RWPE1 (cell line): ENCODE measurements around the gene WDPCP.
"Not testable (repeated sequence)": the region's sequence is repeated elsewhere in the genome, so short reads cannot be mapped to it uniquely, and the experiment has no call there.

Experiments used
- CTCF ChIA-PET: fragments of 350-600 bp; sonication (Branson Sonifier 250); formaldehyde crosslinking; extraction: SDS; loops from one replicate; lab custom pipeline; 2021; lab: Yijun Ruan, JAX
- POLR2A ChIA-PET: fragments of 400-600 bp; formaldehyde crosslinking; extraction: SDS; loops from one replicate; lab custom pipeline; 2020; ENCODE audit warnings: antibody characterized with exemption; ENCODE audit not compliant: low non-redundant PET; lab: Yijun Ruan, JAX
- DNase-seq: peaks from one replicate; pipeline ENCODE4 v3.0.0; 2012; ENCODE audit warnings: low spot score
- H3K27ac ChIP-seq: fragments of 450-650 bp; 2 replicates; pipeline ENCODE4 v1.5.1; 2017
- CTCF ChIP-seq: fragments of 450-650 bp; conservative IDR thresholded peaks from 2 replicates; pipeline ENCODE4 v1.5.1; 2017; ENCODE audit warnings: low read depth, mild to moderate bottlenecking

The WDPCP gene, protein sequence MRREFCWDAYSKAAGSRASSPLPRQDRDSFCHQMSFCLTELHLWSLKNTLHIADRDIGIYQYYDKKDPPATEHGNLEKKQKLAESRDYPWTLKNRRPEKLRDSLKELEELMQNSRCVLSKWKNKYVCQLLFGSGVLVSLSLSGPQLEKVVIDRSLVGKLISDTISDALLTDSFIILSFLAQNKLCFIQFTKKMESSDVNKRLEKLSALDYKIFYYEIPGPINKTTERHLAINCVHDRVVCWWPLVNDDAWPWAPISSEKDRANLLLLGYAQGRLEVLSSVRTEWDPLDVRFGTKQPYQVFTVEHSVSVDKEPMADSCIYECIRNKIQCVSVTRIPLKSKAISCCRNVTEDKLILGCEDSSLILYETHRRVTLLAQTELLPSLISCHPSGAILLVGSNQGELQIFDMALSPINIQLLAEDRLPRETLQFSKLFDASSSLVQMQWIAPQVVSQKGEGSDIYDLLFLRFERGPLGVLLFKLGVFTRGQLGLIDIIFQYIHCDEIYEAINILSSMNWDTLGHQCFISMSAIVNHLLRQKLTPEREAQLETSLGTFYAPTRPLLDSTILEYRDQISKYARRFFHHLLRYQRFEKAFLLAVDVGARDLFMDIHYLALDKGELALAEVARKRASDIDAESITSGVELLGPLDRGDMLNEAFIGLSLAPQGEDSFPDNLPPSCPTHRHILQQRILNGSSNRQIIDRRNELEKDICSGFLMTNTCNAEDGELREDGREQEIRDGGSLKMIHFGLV

GRCh38 chr2:63588385-63589147 lies at the start of gene WDPCP, which contains the start of gene MDH1:
Gene WDPCP, minus strand, starts transcription at chr2:63588477. Its CDS starts 206 bp downstream, at chr2:63588271.
Gene MDH1, plus strand, starts transcription at chr2:63588963. Its CDS starts 81 bp downstream, at chr2:63589044.
- ChIA-PET POLR2A (interaction anchor here (0.8 kb wide), 1 partner anchor 12 kb away, joined by 6 read pairs; no protein-coding TSS in a partner anchor), CTCF (interaction anchor here (0.6 to 0.8 kb wide), 3 partner anchors 45 to 270 kb away, joined by 3 to 4 read pairs (median 3); no protein-coding TSS in a partner anchor)
- no peak for TF ChIP-seq CTCF
- peak within 1 kb of the TSS; percentile 88 for H3K27ac ChIP-seq
- DNase-seq, result peak; percentile 92

- no peak overlapping the region for H3K27ac ChIP-seq
- POLR2A ChIA-PET, result no interaction called here
- no peak for DNase-seq
- CTCF ChIA-PET, result no interaction called here
- TF ChIP-seq CTCF, result no peak
Observed at GRCh38 chr2:63632382-63632781, 44.1 kb upstream of the WDPCP start.

GRCh38 chr2:63631501-63631900 lies 43.2 kb upstream of the WDPCP start:
- no peak for DNase-seq
- ChIA-PET POLR2A (no interaction called here), CTCF (interaction anchor here (0.6 kb wide), 1 partner anchor 229 kb away, joined by 4 read pairs; no protein-coding TSS in a partner anchor)
- TF ChIP-seq CTCF, result no peak
- H3K27ac ChIP-seq, result no peak overlapping the region

GRCh38 chr2:63628403-63628942 lies 40.2 kb upstream of the WDPCP start:
- DNase-seq, result no peak
- TF ChIP-seq CTCF, result no peak
- CTCF ChIA-PET, result interaction anchor here (0.7 kb wide), 1 partner anchor 70 kb away, joined by 3 read pairs; no protein-coding TSS in a partner anchor
- POLR2A ChIA-PET, result no interaction called here
- no peak overlapping the region for H3K27ac ChIP-seq

- ChIA-PET CTCF (no interaction called here), POLR2A (no interaction called here)
- TF ChIP-seq CTCF, result no peak
- DNase-seq, result no peak
- H3K27ac ChIP-seq, result no peak overlapping the region
Observed at GRCh38 chr2:63627866-63628265, 39.6 kb upstream of the WDPCP start.

DNA sequence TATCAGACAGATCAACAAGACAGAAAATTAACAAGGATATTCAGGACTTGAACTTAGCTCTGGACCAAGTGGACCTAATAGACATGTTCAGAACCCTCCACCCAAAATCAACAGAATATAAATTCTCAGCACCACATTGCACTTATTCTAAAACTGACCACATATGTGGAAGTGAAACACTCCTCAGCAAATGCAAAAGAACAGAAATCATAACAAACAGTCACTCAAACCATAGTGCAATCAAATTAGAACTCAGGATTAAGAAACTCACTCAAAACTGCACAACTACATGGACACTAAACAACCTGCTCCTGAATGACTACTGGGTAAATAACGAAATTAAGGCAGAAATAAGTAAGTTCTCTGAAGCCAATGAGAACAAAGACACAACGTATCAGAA lies 35.5 kb upstream of the WDPCP start:
- POLR2A ChIA-PET, DNase-seq, H3K27ac ChIP-seq, CTCF ChIA-PET: not testable (repeated sequence)
